Kidney tubule cell (primary cell): ENCODE data around the gene TMEM248.
"Not testable (repeated sequence)": the region's sequence is repeated elsewhere in the genome, so short reads cannot be mapped to it uniquely, and the experiment has no call there.

Experiments
- DNase-seq: peaks from one replicate; pipeline ENCODE4 v3.0.0-alpha.2; 2018; ENCODE audit warnings: low spot score

Gene TMEM248

GRCh38 chr7:66950763-66951162 lies 29.7 kb downstream of the TMEM248 start:
- DNase-seq: no peak

GRCh38 chr7:66952343-66953043 lies 31.5 kb downstream of the TMEM248 start:
- peak; percentile 96 for DNase-seq

GRCh38 chr7:66953044-66953427 lies 32.0 kb downstream of the TMEM248 start:
- DNase-seq: no peak

DNA sequence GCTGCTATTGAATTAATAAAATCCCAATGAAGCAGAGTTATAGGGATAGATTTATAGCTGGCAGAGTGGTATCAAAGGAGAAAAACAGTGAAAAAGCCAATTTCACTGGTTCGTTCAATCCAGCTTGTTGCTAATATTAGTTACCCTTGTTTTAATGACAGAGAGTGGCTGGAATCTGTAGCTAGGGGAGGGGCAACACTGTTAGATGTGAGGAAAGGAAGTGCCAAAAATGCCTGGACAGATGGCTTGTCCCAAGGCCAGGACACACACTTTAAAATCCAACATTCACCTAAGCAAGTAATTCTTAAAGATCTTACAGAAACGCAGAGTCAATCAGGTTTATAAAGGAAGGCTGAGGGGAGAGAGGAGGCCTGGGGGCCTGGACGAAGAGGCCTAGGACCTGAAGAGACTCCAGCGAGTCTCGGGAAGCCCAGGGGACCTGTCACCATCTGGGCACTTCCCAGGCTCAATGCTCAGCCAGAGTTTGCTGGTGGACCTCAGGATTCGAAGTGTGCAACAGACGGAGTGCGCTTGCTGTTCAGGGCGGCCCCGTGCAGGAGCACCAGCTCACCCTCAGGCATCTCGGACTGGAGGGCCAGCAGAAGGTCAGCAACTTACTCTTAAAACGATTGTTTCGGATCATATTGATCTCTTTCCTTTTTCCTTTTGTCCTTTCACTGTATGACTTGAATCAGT lies 36.7 kb downstream of the TMEM248 start:
- DNase-seq: no peak

DNA sequence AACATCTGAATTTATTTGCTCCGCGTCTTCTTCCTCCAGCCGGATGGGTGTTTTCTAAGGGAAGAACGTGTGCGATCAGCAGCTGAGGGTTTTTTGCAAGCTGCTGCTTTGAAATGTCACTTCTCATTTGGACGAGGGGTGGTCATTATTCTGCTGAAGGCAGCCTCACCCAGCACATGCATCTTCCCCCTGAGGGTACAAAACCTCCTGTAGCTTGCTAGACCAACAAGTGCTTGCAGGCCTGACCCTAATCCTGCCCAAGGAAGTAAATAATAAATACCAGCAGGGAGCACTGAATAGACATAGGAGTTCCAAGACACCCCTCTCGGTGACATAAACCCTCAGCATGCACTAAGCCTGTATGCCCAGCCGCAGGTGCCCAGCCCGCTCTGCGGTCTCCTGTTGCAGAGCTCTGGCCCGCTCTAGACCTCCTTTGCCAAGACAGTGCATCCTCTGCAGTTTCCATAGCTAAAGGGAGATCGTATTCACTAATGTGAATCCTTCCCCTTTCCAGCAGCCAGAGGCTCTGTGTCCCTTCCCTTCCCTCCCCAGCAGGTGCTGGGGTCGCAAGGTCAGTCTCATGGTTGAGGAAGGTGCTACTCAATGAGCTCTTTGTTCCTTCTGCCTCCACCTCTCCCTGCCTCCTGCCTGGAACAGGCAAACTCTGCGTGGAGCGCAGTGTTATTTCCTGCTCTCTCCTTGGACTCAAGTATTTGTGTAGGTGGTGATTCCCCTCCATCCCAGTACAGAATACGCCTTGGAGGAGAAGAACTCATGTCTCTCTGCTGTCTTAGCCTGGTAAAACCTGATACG lies 37.7 kb downstream of the TMEM248 start:
- DNase-seq: no peak

DNA sequence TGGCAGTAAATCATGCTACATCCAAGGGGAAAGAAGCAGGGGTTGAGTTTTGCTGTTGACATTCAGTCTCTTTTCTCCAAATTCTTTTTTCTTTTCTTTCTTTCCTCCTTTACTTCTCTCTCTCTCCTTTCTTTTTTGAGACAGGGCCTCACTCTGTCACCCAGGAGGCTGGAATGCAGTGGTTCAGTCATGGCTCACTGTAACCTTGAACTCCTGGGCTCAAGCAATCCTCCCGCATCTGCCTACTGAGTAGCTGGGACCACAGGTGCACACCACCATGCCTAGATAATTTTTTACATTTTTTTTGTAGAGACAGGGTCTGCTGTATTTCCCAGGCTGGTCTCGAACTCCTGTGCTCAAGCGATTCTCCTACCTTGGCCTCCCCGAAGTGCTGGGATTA lies 39.2 kb downstream of the TMEM248 start:
- DNase-seq: no peak

GRCh38 chr7:66961096-66961495 lies 40.1 kb downstream of the TMEM248 start:
- DNase-seq: no peak

DNA sequence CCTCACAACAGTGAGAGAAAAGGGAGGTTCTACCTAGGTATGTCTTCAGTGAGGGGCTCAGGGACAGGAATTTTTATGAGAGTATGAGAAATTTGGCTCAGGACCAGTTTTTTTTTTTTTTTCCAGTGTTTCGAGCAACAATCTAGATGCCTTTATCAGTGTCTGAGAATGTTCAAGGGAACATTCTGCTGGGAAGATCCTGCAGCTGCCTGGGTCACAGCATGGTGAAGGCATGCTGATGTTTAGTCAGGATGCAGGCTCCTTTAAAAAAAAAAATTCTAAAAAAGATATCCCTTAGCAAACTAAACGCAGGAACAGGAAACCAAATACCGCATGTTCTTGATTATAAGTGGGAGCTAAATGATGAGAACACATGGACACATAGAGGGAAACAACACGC lies 43.4 kb downstream of the TMEM248 start:
- no peak for DNase-seq

- no peak for DNase-seq
Observed at GRCh38 chr7:66967029-66967428, 46.0 kb downstream of the TMEM248 start.

GRCh38 chr7:66969001-66969400 lies 48.0 kb downstream of the TMEM248 start:
- not testable (repeated sequence) for DNase-seq

DNA sequence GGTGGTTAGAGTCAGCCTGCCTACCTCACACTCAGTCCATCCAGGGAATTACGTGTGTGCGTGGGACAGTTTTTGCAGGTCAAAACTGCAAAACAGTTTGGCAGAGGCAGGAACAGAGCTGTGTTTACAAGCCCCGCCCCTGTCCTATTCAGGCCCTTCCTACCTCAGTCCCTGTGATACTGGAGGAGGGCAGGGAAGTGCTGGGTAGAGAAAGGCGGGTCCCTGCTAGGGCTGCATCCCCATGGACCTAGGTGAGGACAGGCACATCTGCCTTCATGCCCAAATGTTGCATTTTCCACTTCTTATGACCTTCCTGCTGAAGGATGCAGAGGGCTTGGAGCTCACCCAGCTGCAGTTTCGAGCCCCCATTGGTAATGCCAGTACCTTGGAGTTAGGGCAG lies 49.3 kb downstream of the TMEM248 start:
- DNase-seq: no peak

GRCh38 chr7:66974986-66975590 lies 54.1 kb downstream of the TMEM248 start:
- no peak for DNase-seq

DNA sequence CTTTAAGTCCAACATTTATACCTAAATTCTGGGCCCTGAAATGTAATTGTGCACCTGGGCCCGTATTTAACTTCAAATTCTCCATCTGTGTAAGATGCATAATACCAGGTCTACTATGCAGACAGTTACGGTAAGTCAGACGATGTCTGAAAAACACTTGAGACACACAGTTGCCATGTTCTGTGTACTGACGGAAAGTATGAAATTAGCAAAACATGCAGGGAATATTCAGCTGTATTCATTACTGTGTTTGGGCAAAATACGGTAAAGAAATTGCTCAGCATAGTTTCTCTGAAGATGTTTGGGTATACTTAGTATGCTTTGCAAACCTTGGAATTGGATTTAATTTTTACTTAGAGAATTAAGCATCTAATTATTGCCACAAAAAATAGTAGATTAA lies 57.3 kb downstream of the TMEM248 start:
- DNase-seq: not testable (repeated sequence)

GRCh38 chr7:66979013-66979412 lies 58.0 kb downstream of the TMEM248 start:
- not testable (repeated sequence) for DNase-seq

DNA sequence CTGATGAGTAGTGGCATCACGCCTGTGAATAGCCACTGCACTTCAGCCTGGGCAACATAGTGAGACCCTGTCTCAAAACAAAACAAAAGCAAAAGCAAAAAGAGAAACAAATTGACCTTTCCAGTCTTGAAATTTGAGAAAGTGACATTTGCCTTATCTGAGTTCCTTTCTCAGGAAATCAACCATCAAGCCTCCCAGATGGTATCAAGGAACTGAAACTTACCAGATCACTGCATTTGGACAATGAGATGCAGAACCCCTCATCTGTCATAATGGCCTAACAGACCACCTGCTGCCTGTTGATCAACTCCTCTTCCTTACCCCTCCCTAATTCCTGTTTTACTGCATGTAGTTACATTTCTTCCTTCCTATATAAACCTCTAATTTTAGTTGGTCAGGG lies 59.3 kb downstream of the TMEM248 start:
- DNase-seq: not testable (repeated sequence)

- DNase-seq: not testable (repeated sequence)
Observed at GRCh38 chr7:66989552-66989951, 68.5 kb downstream of the TMEM248 start.

GRCh38 chr7:66994051-66994450 lies 73.0 kb downstream of the TMEM248 start:
- DNase-seq: not testable (repeated sequence)

GRCh38 chr7:66994691-66995049 lies 73.6 kb downstream of the TMEM248 start:
- DNase-seq: peak; percentile 85

DNA sequence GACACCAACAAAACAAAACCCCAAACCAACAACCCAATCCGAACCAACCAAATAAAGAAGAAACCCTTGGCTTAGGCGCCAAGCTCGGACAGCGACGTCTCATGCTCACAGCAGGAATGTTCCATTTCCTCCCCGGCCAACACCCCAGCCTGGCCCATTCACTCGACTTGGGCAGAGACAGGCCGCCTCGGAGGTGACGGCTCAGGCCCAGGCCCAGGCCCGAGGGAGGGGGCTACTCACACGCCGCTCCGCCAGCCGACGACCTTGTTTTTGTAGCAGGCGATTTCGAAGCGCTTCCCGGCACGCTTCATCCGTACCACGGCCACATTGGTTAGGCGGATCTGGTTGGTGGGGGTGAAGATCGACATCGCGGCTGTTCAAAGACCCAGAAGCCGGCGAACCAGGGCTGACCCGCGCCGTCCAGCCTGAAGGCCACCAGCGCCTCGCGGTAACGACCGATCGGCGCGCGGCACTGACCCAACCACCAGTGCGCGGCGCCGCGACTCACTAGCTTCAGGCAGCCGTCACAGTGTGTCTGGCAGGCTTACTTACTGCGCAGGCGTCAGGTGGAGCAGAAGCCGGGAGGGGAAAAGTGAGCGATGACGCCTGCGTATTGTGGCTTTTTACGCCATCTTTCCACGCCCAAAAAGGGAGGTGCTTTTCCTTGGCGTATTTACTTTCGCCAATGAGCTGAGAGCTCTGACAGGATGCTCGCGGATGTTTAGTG lies 74.2 kb downstream of the TMEM248 start, which contains the start of gene SBDS:
SBDS (minus strand) TSS at position 537 of the 727 bp plus-strand sequence; CDS start at position 368, 169 bp downstream.
- peak; percentile 99 for DNase-seq

DNA sequence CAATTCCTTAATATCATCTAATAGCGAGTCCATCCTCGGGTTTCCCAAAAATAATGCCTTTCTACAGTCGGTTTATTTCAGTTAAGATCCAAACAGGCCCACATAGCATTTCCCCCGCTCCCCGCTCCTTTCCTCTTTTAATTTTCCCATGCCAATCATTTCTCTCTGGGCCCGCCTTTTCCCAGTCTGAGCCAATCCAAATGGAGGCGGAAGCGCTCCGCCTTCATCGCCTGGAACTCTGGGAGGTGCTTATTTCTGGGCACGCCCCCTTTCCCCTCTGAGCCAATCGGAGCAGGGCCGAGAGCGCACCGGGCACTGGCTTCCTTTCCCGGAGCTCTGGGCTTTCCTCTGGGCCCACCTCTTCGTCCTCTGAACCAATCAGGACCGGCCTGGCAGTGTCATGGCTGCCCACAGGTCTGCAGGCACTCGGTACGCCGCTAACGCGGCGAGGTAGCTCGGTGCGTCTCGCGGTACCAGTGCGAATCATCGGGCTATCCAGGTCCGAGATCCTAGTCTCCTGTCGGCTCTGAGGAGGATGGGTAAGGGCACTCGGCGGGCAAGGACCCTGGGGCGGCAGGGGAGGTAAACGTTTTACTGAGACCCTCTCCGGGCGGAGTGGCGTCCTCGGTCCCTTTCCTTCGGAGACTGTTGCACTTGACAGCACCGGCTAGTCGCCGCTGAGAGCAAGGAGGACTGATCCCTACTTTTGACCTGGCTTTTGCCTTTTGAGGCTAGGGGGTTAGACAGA lies 75.6 kb downstream of the TMEM248 start, which contains the start of gene TYW1:
TYW1 (plus strand) TSS at position 390 of the 748 bp plus-strand sequence; CDS start at position 536, 146 bp downstream.
- peak; percentile 99 for DNase-seq
